Measurements from ENCODE around the gene HIP1R.
A peak's percentile ranks its signal among the peaks of the same experiment; 100 is the strongest.

The HIP1R gene

GRCh38 chr12:122860854-122861586 is 25.8 kb downstream of the HIP1R start:
- DNase-seq (ENCODE audit: low read depth in 3 of 3), result no peak

GRCh38 chr12:122861587-122861970 is 26.3 kb downstream of the HIP1R start:
- no peak for DNase-seq (ENCODE audit: low read depth in 3 of 3)

- DNase-seq (ENCODE audit: low read depth in 3 of 3), result no peak
These were observed 26.9 kb downstream of the HIP1R start for GRCh38 chr12:122862110-122862634.

GRCh38 chr12:122862872-122863701 is 27.8 kb downstream of the HIP1R start:
- no peak for DNase-seq (ENCODE audit: low read depth in 3 of 3)

GRCh38 chr12:122864894-122865253 is 29.6 kb downstream of the HIP1R start:
- DNase-seq (ENCODE audit: low read depth in 3 of 3), result no peak

- DNase-seq (ENCODE audit: low read depth in 3 of 3), result no peak
These were observed 30.3 kb downstream of the HIP1R start for GRCh38 chr12:122865268-122866231.

- DNase-seq (ENCODE audit: low read depth in 3 of 3), result no peak
These were observed 31.1 kb downstream of the HIP1R start for GRCh38 chr12:122866379-122866778.

- DNase-seq (ENCODE audit: low read depth in 3 of 3), result no peak
These were observed 31.8 kb downstream of the HIP1R start for GRCh38 chr12:122866950-122867607.

- DNase-seq (ENCODE audit: low read depth in 3 of 3), result no peak
These were observed 32.6 kb downstream of the HIP1R start for GRCh38 chr12:122867691-122868461.

- no peak for DNase-seq (ENCODE audit: low read depth in 3 of 3)
These were observed 33.4 kb downstream of the HIP1R start for GRCh38 chr12:122868471-122869177.

GRCh38 chr12:122869207-122869973 is 34.1 kb downstream of the HIP1R start:
- DNase-seq (ENCODE audit: low read depth in 3 of 3), result no peak

- no peak for DNase-seq (ENCODE audit: low read depth in 3 of 3)
These were observed 35.0 kb downstream of the HIP1R start for GRCh38 chr12:122870163-122870842.

- DNase-seq (ENCODE audit: low read depth in 3 of 3), result no peak
These were observed 35.8 kb downstream of the HIP1R start for GRCh38 chr12:122870867-122871664.

GRCh38 chr12:122871851-122872780 is 36.9 kb downstream of the HIP1R start:
- peak in 2 of 3 donors; percentile 49 to 51 for DNase-seq (ENCODE audit: low read depth in 3 of 3)

GRCh38 chr12:122872815-122873361 is 37.6 kb downstream of the HIP1R start:
- no peak for DNase-seq (ENCODE audit: low read depth in 3 of 3)

GRCh38 chr12:122873540-122873939 is 38.3 kb downstream of the HIP1R start:
- DNase-seq (ENCODE audit: low read depth in 3 of 3), result no peak

All from stimulated activated CD4-positive, alpha-beta T cell treated with anti-CD3 and anti-CD28 coated beads, TNF-alpha, amount 100 ng/mL, for 48 hours (primary cell).